Endothelial cell of umbilical vein (primary cell): ENCODE measurements around the gene ZMYM4. TPM values are rescaled to one million over a fixed set of nuclear protein-coding genes. Genes with fewer than 3 reads are reported as not detected.

Experiments used
- BruUV-seq: library from RNA; stranded (reverse); fragments of 400-500 nt; replicated peaks from 2 replicates; lab custom pipeline; 2021; lab: Mats Ljungman, UMichigan
- CTCF ChIA-PET: fragments of 300-600, 350-600 bp; sonication (Branson Sonifier 250); formaldehyde crosslinking; loops from one replicate; lab custom pipeline; 2021; ENCODE audit warnings: antibody characterized with exemption, inconsistent platforms; lab: Charles Lee
- POLR2A ChIA-PET: fragments of 300-600, 350-600 bp; sonication (Branson Sonifier 250); formaldehyde crosslinking; loops from one replicate; lab custom pipeline; 2021; ENCODE audit warnings: antibody characterized with exemption, inconsistent platforms; lab: Charles Lee
- DNase-seq: peaks from one replicate; pipeline ENCODE4 v3.0.0-alpha.2; 2011; ENCODE audit warnings: low read depth, low spot score
- FAIRE-seq: peaks from 2 replicates; lab custom pipeline; 2011; peaks lifted over from hg19 to GRCh38; lab: Jason Lieb, UNC
- H2AFZ ChIP-seq: 2 replicates; pipeline ENCODE4 v1.6.0; 2012; ENCODE audit warnings: low read depth, low read length, control low read depth, inconsistent platforms
- H3K27ac ChIP-seq: 2 replicates; pipeline ENCODE4 v1.5.1; 2011; ENCODE audit warnings: low read depth, mild to moderate bottlenecking, control low read depth, low read length, moderate library complexity; ENCODE audit not compliant: insufficient read depth
- H3K27me3 ChIP-seq, 2 experiments: 2 replicates each; pipeline versions ENCODE4 v1.6.0 to v1.6.1; 2011; ENCODE audit warnings: low read length in 2 of 2, mixed read lengths in 1 of 2; ENCODE audit not compliant: control insufficient read depth in 2 of 2, insufficient read depth in 2 of 2
- H3K36me3 ChIP-seq, 2 experiments: 2 replicates in 1 of 2; 3 replicates in 1 of 2; pipeline ENCODE4 v1.5.1; 2011; ENCODE audit warnings: low read length in 2 of 2, mild to moderate bottlenecking in 1 of 2, moderate library complexity in 1 of 2; ENCODE audit not compliant: control insufficient read depth in 2 of 2, insufficient read depth in 2 of 2; ENCODE audit errors: extremely low read depth in 1 of 2
- H3K4me1 ChIP-seq: 3 replicates; pipeline ENCODE4 v1.5.1; 2011; ENCODE audit warnings: mild to moderate bottlenecking, low read length; ENCODE audit not compliant: control insufficient read depth, insufficient read depth; ENCODE audit errors: extremely low read depth
- H3K4me2 ChIP-seq: 2 replicates; pipeline ENCODE4 v1.6.1; 2011; ENCODE audit warnings: low read length, control low read depth, mixed read lengths; ENCODE audit not compliant: insufficient read depth
- H3K4me3 ChIP-seq, 3 experiments: fragments of 200-600 bp in 1 of 3; sonication (generic), shearing (Covaris generic) in 1 of 3; replicated peaks in 1 of 3; 2 replicates each; pipeline ENCODE4 v1.5.1; 2011 to 2016; ENCODE audit warnings: control low read depth in 3 of 3, low read length in 3 of 3, mild to moderate bottlenecking in 2 of 3, inconsistent platforms in 1 of 3, low read depth in 1 of 3, moderate library complexity in 1 of 3; ENCODE audit not compliant: insufficient read depth in 1 of 3
- H3K79me2 ChIP-seq: 2 replicates; pipeline ENCODE4 v1.6.0; 2012; ENCODE audit warnings: low read length, inconsistent platforms; ENCODE audit not compliant: control insufficient read depth, insufficient read depth
- H3K9ac ChIP-seq: replicated peaks from 2 replicates; pipeline ENCODE3; 2011; ENCODE audit warnings: low read length, control low read depth; ENCODE audit not compliant: insufficient read depth; ENCODE audit errors: extremely low read depth
- H3K9me1 ChIP-seq: replicated peaks from 3 replicates; pipeline ENCODE4 v1.6.0; 2011; ENCODE audit warnings: mild to moderate bottlenecking, low read length; ENCODE audit not compliant: control insufficient read depth, insufficient read depth; ENCODE audit errors: extremely low read depth
- H3K9me3 ChIP-seq: replicated peaks from 2 replicates; pipeline ENCODE4 v1.5.1; 2012; ENCODE audit warnings: low read length, inconsistent platforms; ENCODE audit not compliant: control insufficient read depth, insufficient read depth
- H4K20me1 ChIP-seq: replicated peaks from 2 replicates; pipeline ENCODE3; 2011; ENCODE audit warnings: mild to moderate bottlenecking, low read length; ENCODE audit not compliant: control insufficient read depth, insufficient read depth; ENCODE audit errors: extremely low read depth
- CTCF ChIP-seq, 2 donors: IDR thresholded peaks; 1 replicate in 1 of 2; 2 replicates in 1 of 2; pipeline ENCODE4 v1.5.1; 2011; ENCODE audit warnings: low read length in 2 of 2, mild to moderate bottlenecking in 2 of 2, moderate library complexity in 2 of 2, control low read depth in 1 of 2, inconsistent platforms in 1 of 2, low read depth in 1 of 2; ENCODE audit not compliant: insufficient read depth in 1 of 2; ENCODE audit errors: extremely low read depth in 1 of 2
- EZH2 ChIP-seq: IDR thresholded peaks from 2 replicates; pipeline ENCODE4 v1.6.1; 2012; ENCODE audit warnings: borderline replicate concordance, low read depth, mild to moderate bottlenecking, moderate library complexity, low read length, inconsistent platforms; ENCODE audit not compliant: severe bottlenecking
- FOS ChIP-seq: IDR thresholded peaks from 2 replicates; pipeline ENCODE4 v1.6.1; 2011; ENCODE audit warnings: mild to moderate bottlenecking, low read length, moderate library complexity, borderline replicate concordance; ENCODE audit not compliant: insufficient read depth
- GATA2 ChIP-seq: IDR thresholded peaks from 2 replicates; pipeline ENCODE4 v1.7.0; 2011; ENCODE audit warnings: low read depth, mild to moderate bottlenecking, moderate library complexity, mixed read lengths, low read length; ENCODE audit not compliant: insufficient read length, insufficient read depth
- JUN ChIP-seq: IDR thresholded peaks from 2 replicates; pipeline ENCODE4 v1.6.1; 2011; ENCODE audit warnings: borderline replicate concordance, low read depth; ENCODE audit not compliant: insufficient read length, insufficient read depth
- MAX ChIP-seq: IDR thresholded peaks from 2 replicates; pipeline ENCODE4 v1.6.1; 2011; ENCODE audit not compliant: insufficient read depth, insufficient read length
- MYC ChIP-seq: IDR thresholded peaks from one replicate; pipeline ENCODE4 v1.6.1; 2011; ENCODE audit warnings: mild to moderate bottlenecking, low read depth, low read length
- POLR2A ChIP-seq: IDR thresholded peaks from 2 replicates; pipeline ENCODE4 v1.6.1; 2012; ENCODE audit warnings: low read depth, mild to moderate bottlenecking, control low read depth, low read length
- POLR2AphosphoS5 ChIP-seq: IDR thresholded peaks from 2 replicates; pipeline ENCODE4 v1.6.1; 2012; ENCODE audit warnings: low read depth, mild to moderate bottlenecking, control low read depth, low read length, moderate library complexity; ENCODE audit not compliant: insufficient read depth
- dilution Hi-C: fragments of 300-500 bp; cut with MboI; formaldehyde crosslinking; loops from one replicate; pipeline ENCODE4 v1.15.0; 2019; ENCODE audit warnings: low sequenced_read_pairs; ENCODE audit not compliant: extremely low pct_ligation_motif_present
- intact Hi-C: fragments of 100-400 bp; cut with micrococcal nuclease; formaldehyde crosslinking; loops from one replicate; pipeline ENCODE4 v1.10.0; 2022
- polyA plus RNA-seq, 4 experiments: library from polyadenylated mRNA; depleted of rRNA in 3 of 4; stranded (reverse) in 3 of 4; unstranded in 1 of 4; fragments of >200 nt; gene quantifications; 2 replicates each; pipeline versions ENCODE4 v1.2.1 to v1.2.3, GENCODE V29; 2011 to 2012; ENCODE audit warnings: missing spikeins in 1 of 4
- total RNA-seq: library from RNA; stranded (reverse); gene quantifications from 2 replicates; pipeline ENCODE4 v1.2.3, GENCODE V29; 2021

The ZMYM4 gene
- total and polyA plus RNA-seq, 2 donors (not counting 3 experiments of a cell fraction or from before 2014, with no cell fraction given): 15.3 to 65.0 TPM

DNA sequence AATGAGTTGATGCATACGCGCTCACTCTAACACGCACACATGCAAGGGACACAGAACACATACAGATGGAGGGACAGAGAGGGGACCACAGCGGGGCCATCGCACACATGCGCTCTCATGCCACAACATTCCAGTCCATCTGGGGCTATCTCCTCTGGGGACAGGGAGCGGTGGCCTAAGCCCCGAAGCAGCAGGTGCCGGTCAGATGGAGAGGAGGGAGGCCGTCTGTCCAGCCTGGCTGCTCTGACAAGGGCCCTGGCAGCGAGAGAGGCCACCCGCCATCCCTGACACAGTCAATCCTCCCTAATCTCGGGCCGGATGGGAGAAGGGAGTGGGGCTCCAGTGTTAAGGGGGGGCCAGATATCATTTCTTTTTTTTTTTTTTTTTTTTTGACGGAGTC, 165.2 kb downstream of the ZMYM4 start:
- H3K79me2 ChIP-seq: no peaks in the 10 kb centered on the region
- no peak for FAIRE-seq
- no peaks in the 10 kb centered on the region for H3K4me1 ChIP-seq
- no peak overlapping the region for H3K4me3 ChIP-seq
- CTCF ChIA-PET: interaction anchor here (1.4 kb wide), 1 partner anchor 17 kb away, joined by 4 read pairs; no protein-coding TSS in a partner anchor
- H4K20me1 ChIP-seq: no peaks in the 10 kb centered on the region
- TF ChIP-seq JUN (no peak), CTCF (IDR thresholded peaks at IDR 0.05; ENCODE audit: extremely low read depth in 1 of 2, insufficient read depth in 1 of 2, low read depth in 1 of 2, low read length in 2 of 2) (no peak), GATA2 (no peak), MAX (no peak), MYC (no peak), POLR2A (no peak), POLR2AphosphoS5 (no peak), FOS (no peak), EZH2 (no peak)
- H3K9ac ChIP-seq: no peak overlapping the region
- H3K9me3 ChIP-seq: no peaks in the 10 kb centered on the region
- BruUV-seq: TSS peak; percentile 50
- intact Hi-C loops (no loop called here), dilution Hi-C loops (no loop called here)
- POLR2A ChIA-PET: no interaction called here
- peaks cover 0 to 21% of the 10 kb centered on the region in 2 experiments for H3K36me3 ChIP-seq
- DNase-seq: no peak
- H3K27me3 ChIP-seq: no peaks in the 10 kb centered on the region
- no peaks in the 10 kb centered on the region for H3K9me1 ChIP-seq
- H3K27ac ChIP-seq: no peak overlapping the region
- no peak overlapping the region for H2AFZ ChIP-seq
- H3K4me2 ChIP-seq: no peak overlapping the region
